GM18858 (cell line): Measurements from ENCODE around the gene ADA.

ENCODE experiments used
- ATAC-seq: cut with Tn5 transposase; IDR thresholded peaks from one replicate; pipeline ENCODE4 v1.9.1; 2021; ENCODE audit not compliant: unreplicated experiment

ADA gene

DNA sequence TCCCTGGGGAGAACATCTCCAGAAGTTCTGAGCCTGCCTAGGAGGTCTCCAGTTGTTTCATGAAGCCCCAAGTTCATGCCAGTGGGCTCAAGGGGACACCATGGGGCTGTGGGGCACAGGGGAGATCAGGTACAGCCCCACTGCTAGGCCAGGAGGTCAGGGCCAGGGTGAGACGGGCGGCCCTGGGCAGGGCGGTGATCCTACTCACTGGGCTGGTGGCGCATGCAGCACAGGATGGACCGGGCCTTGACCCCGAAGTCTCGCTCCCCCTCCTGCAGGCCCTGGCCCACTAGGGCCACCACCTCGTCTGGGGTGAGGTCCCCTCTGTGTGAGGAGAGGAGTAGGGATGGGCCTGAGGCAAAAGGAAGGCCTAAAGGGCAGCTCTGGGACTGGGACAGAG lies 26.1 kb downstream of the ADA start:
- ATAC-seq, result no peak

GRCh38 chr20:44624743-44625271 lies 26.7 kb downstream of the ADA start:
- ATAC-seq, result no peak

DNA sequence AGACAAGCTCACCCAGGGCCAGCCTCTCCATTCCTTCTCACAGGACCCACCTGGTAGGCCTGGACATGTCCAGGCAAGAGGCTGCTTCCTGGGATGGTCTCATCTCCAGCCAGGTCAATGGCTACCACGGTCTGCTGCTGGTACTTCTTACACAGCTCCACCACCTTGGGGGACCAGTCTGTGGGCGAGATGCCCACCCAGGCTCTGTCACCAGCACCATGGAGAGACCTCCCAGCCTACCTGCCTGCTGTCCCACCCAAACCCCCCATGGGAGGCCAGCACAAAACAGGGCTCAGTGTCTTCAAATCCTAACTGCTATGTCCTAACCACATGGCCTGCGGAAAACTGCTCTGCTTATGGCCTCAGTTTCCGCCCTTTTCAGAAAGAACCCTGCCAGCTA lies 27.3 kb downstream of the ADA start:
- ATAC-seq, result no peak

DNA sequence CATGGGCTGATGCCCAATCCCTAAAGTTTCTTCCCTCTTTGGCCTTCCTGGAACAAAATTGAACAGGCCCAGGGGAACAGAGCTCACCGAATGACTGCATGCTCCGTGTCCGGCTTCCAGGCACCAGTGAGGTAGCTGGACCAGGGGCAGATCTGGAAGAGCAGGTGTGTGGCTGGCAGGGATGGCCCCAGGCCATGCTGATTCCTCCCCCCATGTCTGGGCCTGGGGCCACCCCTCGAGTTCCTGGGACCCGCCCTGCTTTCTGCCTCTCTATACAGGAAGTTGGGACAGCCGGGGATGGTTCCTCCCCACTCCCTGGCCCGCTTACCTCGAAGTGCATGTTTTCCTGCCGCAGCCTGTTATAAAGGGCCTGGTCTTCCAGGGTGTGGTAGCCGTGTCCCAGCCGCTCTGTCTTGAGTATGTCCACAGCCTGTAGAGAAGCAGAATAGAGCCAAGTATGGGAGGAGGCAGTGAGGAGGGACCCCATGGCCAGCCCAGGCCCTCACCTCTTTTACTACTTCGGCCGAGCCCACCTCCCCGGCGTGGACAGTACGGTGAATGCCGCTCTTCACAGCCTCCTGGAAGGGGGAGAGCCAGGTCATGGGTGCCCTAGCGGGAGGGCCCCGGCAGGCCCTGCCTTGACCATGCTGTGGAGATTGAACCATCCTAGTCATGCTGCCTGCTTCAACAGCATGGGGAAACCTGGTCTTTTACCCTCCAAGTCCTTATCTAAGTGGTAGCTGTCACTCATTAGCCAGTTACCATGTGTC lies 28.8 kb downstream of the ADA start:
- ATAC-seq, result no peak

- no peak for ATAC-seq
Observed at GRCh38 chr20:44621939-44622338, 29.6 kb downstream of the ADA start.

- ATAC-seq, result no peak
Observed at GRCh38 chr20:44621325-44621724, 30.2 kb downstream of the ADA start.

DNA sequence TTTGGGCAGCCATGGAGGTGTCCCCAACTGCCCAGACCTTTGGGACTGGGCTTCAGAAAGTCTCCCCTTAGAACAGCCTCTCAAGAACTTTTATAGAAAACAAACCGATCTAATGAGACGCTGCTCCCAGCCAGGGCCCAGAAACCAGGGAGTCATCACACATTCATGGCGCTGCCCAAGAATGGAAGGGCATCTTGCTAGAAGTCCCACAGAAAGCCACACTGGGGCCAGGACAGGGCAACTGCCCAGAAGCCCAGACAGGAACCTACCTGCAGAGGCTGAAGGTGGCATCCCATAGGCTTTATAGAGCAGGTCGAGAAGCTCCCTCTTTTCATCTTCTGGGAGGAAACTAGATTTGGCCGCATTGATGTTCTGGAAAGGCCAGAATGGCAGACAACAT lies 31.5 kb downstream of the ADA start:
- no peak for ATAC-seq

DNA sequence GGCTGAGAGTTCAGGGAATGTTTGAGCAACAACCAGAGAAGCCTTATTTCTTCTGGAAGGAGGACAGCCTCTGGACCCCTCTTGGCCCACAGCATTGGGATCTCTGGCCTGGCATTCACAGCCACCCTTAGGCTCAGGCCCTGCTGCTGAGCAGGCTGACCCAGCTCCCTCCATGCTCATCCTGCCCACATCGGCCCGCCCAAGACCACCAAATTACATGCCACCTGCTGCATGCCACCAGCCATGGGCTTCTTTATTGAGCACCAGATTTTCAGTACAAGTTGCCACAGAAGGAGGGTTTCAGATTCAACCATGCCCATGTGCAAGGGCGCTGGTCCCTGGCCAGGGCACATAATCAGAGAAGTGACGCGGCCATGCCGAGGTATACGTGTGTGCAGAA lies 32.2 kb downstream of the ADA start:
- no peak for ATAC-seq

DNA sequence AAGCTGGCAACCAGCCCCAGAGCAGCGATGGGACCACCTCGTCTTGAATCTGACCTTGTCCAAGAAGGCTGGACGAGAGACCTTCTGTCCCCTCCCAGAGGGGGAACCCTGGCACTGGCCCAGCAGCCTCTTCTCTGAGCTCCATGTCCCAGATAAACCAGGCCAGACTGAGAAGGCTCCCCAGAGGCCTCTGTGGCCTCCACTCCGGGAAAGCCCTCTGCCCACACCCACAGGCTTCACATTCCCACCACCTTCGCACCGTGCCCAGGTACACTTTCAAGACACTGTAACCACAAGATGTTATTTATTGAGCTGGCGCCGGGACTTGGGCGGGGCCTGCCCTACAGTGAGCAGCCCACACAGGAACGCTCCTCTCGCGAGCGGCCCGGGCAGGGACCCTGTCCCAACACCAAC lies 33.2 kb downstream of the ADA start:
- no peak for ATAC-seq

DNA sequence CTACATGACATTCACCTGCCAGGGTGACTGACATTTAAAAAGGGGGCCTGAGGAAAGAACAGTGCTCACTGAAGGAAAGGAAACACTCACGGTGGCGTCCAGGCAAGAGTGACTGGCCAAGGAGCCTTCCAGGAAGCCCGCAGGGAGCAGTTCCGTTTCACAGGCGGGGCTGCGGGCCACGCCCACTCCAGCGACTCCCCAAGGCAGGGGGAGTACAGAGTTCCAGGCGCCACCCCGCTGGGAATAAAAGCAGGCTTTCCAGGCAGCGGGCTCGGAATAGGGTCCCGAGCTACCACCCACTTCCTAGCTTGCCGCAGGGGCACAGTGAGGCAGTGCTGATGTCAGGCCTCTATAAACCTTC lies 34.9 kb downstream of the ADA start:
- no peak for ATAC-seq

DNA sequence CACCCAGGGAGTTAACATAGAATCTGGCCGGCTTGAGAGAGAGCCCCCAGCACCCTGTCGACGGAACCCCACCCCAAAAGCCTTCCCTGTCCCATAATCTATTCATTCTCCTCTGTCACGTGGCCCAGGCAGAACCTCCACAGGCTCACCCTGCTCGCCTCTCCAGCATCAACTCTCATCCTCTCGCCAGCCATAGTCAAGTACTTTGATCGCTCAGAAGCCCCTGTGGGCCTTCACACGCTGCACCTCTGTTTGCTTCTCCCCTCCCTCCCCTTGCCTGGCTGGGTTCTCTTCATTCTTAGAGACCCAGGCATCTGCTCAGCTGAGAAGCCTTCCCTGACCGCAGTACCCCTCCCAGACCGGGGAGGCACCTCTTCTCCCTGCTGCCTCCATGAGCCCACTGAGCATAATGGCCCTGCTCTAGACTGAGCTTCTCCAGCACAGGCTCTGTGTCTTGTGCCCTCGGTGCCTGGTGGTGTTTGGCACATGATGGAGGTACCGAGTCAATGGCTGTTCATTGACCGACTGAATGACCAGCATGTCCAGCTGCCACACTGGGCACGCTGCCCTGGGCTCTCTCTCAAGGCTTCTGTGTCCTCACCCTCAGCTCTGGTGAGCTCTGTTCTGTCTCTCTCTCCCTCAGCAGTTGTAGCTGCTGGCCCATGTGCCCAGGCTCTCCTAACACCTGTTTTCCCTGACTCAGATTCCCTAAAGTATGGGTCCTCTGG lies 35.5 kb downstream of the ADA start:
- no peak for ATAC-seq

DNA sequence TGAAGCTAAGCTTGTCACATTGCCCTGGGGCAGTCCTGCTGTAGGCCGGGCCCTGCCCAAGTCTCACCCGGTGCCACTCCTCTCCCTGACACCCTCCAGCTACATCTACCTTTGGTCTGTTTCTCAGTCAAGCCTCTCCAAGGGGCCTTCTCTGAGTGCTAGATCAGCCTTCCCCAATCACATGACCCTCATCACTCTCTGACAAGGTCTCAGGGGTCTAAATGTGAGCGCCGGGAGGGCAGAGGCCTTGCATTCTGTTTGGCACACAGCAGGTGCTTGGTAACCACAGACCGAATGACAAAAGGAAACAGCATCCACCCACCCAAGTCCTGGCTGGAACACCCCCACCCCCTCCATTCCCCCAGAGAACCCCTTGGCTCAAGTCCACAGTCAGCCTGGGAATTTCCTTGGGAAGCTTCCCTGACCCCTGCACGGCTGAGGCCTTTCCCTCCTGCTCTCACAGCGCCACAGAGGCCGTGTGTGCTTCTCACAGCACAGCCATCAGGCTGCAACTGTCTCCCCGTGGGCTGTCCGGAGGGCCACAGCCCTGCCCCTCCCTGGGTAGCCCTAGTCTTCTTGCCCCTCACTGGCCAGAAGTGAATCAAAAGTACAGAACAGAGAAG lies 36.2 kb downstream of the ADA start:
- no peak for ATAC-seq

DNA sequence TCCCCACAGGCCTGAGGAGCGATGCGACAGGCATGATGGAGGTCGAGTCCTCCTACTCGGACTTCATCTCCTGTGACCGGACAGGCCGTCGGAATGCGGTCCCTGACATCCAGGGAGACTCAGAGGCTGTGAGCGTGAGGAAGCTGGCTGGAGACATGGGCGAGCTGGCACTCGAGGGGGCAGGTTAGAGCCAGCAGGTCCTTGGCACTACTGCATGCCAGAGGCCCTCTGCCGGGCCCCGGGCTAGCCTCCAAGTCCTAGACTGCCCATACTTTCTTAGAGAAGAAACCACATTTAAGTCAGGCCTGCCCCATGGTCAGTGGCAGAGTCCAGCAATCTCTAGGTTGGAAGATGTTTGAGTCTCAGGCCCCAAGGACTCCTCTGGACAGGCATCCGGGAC lies 37.0 kb downstream of the ADA start:
- no peak for ATAC-seq

GRCh38 chr20:44613575-44613974 lies 37.9 kb downstream of the ADA start:
- ATAC-seq, result no peak

DNA sequence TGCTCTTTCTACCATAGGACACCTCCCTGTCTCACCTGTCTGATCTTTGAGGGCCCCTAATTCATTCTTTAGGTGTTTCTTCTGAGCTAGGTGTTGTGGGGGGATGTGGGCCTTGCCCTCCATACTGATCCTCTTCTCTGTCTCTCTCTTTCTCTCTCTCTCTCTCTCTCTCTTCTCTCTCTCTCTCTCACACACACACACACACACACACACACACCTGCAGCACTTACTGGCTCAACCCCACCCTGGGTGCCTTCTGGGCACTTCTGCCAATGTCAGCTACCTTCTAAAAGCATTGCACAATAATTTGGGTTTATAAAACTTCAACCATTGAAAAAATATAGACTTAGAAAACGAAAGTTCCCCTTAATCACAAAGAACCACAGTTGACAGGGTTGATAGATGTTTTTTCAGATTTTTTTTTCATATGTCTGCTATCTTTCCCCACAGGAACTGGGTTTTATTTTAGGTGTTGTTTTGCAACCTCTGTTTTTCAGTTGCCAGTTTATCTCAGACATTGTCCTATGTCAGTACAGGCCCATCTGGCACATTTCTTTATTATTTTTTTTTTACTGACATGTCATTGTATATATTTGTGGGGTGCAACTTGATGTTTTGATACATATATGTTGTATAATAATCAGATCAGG lies 41.1 kb downstream of the ADA start:
- no peak for ATAC-seq

GRCh38 chr20:44609516-44610312 lies 41.8 kb downstream of the ADA start:
- ATAC-seq, result peak; percentile 65

- no peak for ATAC-seq
Observed at GRCh38 chr20:44609006-44609515, 42.4 kb downstream of the ADA start.

DNA sequence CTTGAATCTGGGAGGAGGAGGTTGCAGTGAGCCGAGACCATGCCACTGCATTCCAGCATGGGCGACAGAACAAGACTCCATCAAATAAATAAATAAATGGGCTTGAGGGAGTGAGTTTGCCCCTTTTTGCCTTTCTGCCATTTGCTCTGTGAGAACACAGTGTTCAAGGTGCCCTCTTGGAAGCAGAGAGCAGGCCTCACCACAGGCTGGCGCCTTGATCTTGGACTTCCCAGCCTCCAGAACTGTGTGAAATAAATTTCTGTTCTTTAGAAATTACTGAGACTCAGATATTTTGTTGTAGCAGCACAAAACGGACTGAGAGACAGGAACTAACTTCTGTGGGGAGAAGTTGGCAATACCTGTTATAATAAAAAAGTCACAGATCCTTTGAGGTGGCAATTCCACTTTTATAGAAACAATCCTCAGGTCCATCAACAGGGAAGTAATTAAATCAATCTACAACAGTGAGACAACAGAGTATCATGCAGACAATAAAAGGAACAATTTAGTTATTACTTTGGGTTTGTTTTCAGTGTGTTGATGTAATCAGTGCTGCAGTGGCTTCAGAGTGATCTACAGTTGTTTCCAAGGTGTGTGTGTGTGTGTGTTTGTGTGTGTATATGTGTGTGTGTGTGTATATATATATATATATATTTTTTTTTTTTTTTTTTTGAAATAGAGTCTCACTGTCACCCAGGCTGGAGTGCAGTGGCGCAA lies 44.6 kb downstream of the ADA start:
- no peak for ATAC-seq

- no peak for ATAC-seq
Observed at GRCh38 chr20:44603327-44603726, 48.2 kb downstream of the ADA start.

DNA sequence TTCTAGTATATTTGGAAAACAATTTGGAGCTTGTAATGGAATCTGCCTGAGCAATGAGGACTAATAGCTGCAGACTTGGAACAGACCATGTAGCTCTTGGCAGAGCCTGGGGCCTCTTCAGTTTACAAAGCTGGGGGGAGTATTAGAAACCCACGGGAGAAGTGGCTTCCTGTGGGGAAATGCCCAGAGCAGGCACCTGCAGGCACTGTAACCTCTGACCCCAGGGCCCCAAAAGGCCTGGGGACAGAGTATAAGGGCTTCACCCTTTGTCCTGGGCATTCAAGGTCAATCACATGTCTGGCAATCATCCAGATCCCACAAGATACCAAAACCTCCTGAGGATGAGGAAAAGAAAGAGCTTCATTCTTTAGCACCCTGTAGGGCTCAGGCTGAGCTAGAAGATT lies 49.7 kb downstream of the ADA start:
- ATAC-seq, result no peak
